ENCODE results near the gene GYS2.

The GYS2 gene

GRCh38 chr12:21551841-21552465 lies 52.7 kb downstream of the GYS2 start:
- no peak for DNase-seq

GRCh38 chr12:21547437-21547836 lies 57.2 kb downstream of the GYS2 start:
- no peak for DNase-seq

GRCh38 chr12:21546716-21547115 lies 57.9 kb downstream of the GYS2 start:
- DNase-seq = no peak

- DNase-seq = no peak
These were observed 59.1 kb downstream of the GYS2 start for GRCh38 chr12:21545557-21545956.

- DNase-seq = no peak
These were observed 61.5 kb downstream of the GYS2 start for GRCh38 chr12:21543151-21543550.

GRCh38 chr12:21542403-21542802 lies 62.2 kb downstream of the GYS2 start:
- peak; percentile 1 for DNase-seq

- peak; percentile 67 for DNase-seq
These were observed 62.9 kb downstream of the GYS2 start for GRCh38 chr12:21541773-21542172.

GRCh38 chr12:21539797-21540196 lies 64.8 kb downstream of the GYS2 start:
- peak; percentile 37 for DNase-seq

GRCh38 chr12:21538061-21538653 lies 66.5 kb downstream of the GYS2 start:
- no peak for DNase-seq

GRCh38 chr12:21529456-21529855 lies 75.2 kb downstream of the GYS2 start:
- DNase-seq = no peak

- DNase-seq = no peak
These were observed 75.7 kb downstream of the GYS2 start for GRCh38 chr12:21528953-21529352.

- DNase-seq = peak; percentile 83
These were observed 77.0 kb downstream of the GYS2 start for GRCh38 chr12:21527451-21528180.

- DNase-seq = peak; percentile 67
These were observed 77.8 kb downstream of the GYS2 start for GRCh38 chr12:21526721-21527345.

- peak; percentile 28 for DNase-seq
These were observed 78.6 kb downstream of the GYS2 start, which contains the start of gene SPX for GRCh38 chr12:21526053-21526452. TSS of gene SPX (plus strand) at chr12:21526296. CDS start at chr12:21526473, 177 bp downstream.

GRCh38 chr12:21523148-21523547 lies 81.5 kb downstream of the GYS2 start:
- no peak for DNase-seq

- DNase-seq = no peak
These were observed 83.1 kb downstream of the GYS2 start for GRCh38 chr12:21521541-21521940.

- DNase-seq = no peak
These were observed 86.2 kb downstream of the GYS2 start for GRCh38 chr12:21518451-21518850.

- no peak for DNase-seq
These were observed 88.4 kb downstream of the GYS2 start for GRCh38 chr12:21516281-21516680.

GRCh38 chr12:21509768-21510167 lies 94.9 kb downstream of the GYS2 start:
- DNase-seq = no peak

GRCh38 chr12:21507849-21508248 lies 96.8 kb downstream of the GYS2 start:
- DNase-seq = no peak

- no peak for DNase-seq
These were observed 98.8 kb downstream of the GYS2 start for GRCh38 chr12:21505888-21506287.

GRCh38 chr12:21502872-21503271 lies 101.8 kb downstream of the GYS2 start:
- DNase-seq = no peak

- peak; percentile 45 for DNase-seq
These were observed 102.5 kb downstream of the GYS2 start for GRCh38 chr12:21502164-21502496.
